ENCODE measurements around the gene SH3BP1.

- TF ChIP-seq CTCF (IDR thresholded peaks at IDR 0.05) (peak; percentile 58), EZH2 (IDR thresholded peaks at IDR 0.05) (no peak), EZH2phosphoT487 (IDR thresholded peaks at IDR 0.05) (no peak)
These were observed 57.4 kb downstream of the SH3BP1 start, which contains the start of gene TRIOBP for GRCh38 chr22:37696657-37697537.
